GM18517 (cell line): ENCODE measurements around the gene ANKRD24.
A peak's percentile ranks its signal among the peaks of the same experiment; 100 is the strongest.
"Not testable (repeated sequence)": the region's sequence is repeated elsewhere in the genome, so short reads cannot be mapped to it uniquely, and the experiment has no call there.

ENCODE experiments used
- ATAC-seq: cut with Tn5 transposase; IDR thresholded peaks from one replicate; pipeline ENCODE4 v1.9.1; 2021; ENCODE audit warnings: mild to moderate bottlenecking, moderate library complexity; ENCODE audit not compliant: unreplicated experiment

Gene ANKRD24

DNA sequence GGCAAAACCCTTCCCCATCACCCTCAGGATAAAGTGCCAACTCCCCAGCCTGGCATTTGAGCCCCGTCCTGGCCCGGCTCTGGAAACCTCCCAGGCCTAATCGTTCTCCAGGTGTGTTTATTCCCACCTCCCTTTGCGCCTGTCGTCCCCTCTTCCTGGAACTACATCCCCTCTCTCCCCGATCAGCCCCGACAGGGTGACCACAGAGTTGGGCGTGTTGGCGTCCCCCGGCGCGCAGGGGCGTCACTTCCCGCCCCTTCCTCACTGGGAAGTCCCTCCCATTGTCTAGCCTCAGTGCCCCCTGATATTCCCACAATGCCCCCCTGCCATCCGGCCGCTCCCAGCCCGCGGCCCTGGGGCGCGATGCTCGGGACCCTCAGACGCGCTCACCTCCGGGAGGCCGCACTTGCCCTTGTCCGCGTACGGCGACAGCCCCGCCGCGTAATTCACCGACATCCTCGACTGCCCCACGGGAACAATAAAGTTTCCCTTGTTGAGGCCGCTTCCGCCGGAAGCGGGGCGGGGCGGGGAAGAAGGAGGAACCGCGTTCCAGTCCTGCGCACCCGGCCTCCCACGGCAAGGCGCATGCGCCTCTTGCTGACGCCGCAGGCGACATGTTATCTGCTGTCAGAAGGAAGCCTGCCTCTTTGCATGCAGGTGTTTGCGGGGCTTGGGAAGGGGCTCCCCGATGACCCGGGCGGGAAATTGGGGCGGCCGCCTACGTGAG lies at the start of gene ANKRD24, which contains the start of gene SIRT6:
Gene ANKRD24, plus strand, starts transcription at position 606 of the 727 bp plus-strand sequence. CDS start 3,737 bp downstream, outside the sequence.
Gene SIRT6, minus strand, starts transcription at position 480 of the 727 bp plus-strand sequence. Its CDS starts 24 bp downstream, at position 456.
- ATAC-seq: peak; percentile 65

- no peak for ATAC-seq
These were observed 48.1 kb upstream of the ANKRD24 start for GRCh38 chr19:4134351-4134750.

GRCh38 chr19:4135386-4135785 lies 47.1 kb upstream of the ANKRD24 start:
- ATAC-seq: not testable (repeated sequence)

- ATAC-seq: no peak
These were observed 45.8 kb upstream of the ANKRD24 start for GRCh38 chr19:4136680-4137088.

GRCh38 chr19:4138445-4138844 lies 44.0 kb upstream of the ANKRD24 start:
- no peak for ATAC-seq

GRCh38 chr19:4139614-4140236 lies 42.8 kb upstream of the ANKRD24 start:
- no peak for ATAC-seq

GRCh38 chr19:4140237-4140711 lies 42.2 kb upstream of the ANKRD24 start:
- ATAC-seq: no peak

GRCh38 chr19:4142916-4143315 lies 39.6 kb upstream of the ANKRD24 start:
- not testable (repeated sequence) for ATAC-seq

GRCh38 chr19:4144666-4145249 lies 37.7 kb upstream of the ANKRD24 start:
- no peak for ATAC-seq

DNA sequence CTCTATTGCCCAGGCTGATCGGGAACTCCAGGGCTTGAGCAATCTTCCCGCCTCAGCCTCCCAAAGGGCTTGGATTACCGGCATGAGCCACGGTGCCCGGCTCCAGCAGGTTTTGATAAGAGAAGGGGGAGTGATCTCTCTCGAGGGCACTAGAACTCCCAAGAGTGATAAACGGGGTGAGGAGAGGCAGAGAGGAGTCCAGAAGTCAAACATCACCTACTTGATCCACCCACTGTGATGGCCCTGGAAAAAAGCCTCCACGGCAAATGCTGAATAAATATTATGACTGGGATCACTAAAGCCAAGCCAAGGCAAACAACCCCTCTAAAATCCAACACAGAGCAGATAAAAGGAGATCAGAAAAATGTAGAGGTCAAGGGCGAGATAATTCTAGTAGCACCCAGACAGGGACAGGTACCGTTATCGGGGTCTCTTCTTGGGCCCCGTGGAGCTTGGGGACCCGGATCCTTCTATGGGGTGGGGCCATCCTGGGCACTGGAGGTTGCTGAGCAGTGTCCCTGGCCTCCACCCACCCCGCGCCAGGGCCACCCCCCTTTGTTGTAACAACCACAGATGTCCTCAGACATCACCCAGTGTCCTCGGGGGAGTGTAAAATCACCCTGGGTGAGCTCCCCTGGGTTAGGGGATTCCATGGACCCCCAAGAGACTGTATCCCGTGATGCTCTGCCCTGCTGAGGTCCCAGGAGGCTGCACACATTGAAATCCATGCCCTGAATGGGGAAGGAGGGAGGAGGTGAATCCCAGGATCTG lies 32.8 kb upstream of the ANKRD24 start:
- no peak for ATAC-seq

- no peak for ATAC-seq
These were observed 30.9 kb upstream of the ANKRD24 start for GRCh38 chr19:4151623-4152022.

DNA sequence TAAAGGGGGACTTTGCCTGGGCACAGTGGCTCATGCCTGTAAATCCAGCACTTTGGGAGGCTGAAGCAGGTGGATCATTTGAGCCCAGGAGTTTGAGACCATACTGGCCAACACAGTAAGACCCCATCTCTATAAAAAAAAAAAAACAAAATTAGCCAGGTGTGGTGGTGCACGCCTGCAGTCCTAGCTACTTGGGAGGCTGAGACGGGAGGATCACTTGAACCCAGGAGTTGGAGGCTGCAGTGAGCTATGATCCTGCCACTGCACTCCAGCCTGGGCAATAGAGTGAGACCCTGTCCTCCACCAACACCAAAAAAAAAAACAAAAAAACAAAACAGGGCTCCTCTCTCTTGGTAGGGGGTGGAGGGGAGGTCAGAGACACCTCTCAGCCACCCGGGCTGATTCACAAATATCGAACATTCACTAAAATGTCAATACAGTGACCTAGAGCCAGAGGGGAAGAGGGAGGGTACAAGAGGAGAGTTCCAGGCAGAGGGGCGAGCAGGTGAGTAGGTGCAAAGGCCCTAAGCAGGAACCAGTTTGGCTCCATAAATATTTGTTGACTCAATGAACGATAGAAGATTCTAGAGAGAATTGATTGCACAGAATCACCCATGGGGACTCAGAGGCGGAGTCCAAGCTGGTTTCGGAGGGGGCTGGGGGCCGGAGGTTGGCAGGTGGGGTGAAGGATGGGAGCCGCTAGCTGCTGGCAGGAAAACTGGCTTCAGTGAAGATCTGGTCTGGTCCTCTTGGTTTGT lies 30.1 kb upstream of the ANKRD24 start:
- no peak for ATAC-seq

DNA sequence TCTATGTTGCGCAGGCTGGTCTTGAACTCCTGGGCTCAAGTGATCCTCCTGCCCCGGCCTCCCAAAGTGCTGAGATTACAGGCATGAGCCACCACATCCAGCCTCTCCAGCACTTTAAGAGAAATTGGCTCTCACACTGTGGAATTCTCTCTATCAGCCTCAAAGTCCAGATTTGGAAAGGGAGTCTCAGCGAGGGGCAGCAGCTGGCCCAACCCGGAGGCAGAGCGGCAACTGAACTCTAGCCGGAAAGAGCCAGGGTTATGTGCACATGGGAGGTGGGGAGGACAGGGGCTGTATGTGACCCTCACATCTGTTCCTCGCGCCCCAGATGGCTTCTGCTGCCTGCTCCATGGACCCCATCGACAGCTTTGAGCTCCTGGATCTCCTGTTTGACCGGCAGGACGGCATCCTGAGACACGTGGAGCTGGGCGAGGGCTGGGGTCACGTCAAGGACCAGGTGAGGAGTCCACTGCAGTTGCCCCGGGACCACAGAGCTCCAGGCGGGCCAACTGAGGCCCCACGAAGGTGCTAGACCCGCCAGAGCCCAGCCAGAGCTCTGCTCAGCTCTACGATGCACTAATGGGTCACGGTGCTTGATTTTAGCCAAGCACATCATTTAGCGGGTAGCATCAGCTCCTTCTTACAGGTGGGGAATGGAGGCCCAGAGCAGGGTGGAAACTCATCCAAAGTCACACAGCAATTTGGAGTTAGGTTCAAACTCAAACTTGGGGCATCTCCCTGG lies 27.7 kb upstream of the ANKRD24 start:
- ATAC-seq: no peak

DNA sequence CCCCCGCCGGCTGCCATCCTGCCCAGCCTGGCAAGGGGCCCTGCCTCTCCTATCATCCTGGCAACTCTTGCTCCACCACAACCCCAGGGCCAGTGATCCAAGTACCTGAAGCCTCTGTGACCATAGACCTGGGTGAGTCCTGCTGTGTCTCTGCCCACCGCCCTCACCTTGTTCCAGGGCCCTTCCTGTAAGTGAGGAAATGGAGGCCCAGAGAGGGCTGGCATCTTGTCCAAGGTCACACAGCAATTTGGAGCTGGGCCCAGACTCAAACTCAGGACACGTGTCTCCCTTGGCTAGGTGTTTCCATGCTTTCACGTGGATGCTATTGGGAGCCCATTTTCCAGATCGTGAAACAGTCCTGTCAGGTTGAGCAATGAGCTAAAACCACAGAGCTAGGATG lies 25.3 kb upstream of the ANKRD24 start:
- ATAC-seq: no peak

DNA sequence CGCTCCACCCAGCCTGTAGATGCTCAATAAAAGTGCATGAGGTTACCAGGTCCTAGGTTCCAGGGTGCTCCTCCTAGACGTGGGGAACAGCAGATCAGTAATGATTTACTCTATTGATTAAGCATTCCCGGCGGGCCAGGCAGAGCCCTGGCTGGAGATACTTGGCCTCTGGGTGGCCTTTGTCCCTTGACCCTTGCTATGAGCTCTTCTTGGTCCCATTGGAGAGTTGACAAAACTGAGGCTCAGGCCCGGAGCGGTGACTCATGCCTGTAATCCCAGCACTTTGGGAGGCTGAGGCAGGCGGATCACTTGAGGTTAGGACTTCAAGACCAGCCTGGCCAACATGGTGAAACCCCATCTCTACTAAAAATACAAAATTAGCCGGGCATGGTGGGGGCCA lies 24.5 kb upstream of the ANKRD24 start:
- ATAC-seq: not testable (repeated sequence)

GRCh38 chr19:4161415-4162077 lies 20.9 kb upstream of the ANKRD24 start:
- no peak for ATAC-seq

DNA sequence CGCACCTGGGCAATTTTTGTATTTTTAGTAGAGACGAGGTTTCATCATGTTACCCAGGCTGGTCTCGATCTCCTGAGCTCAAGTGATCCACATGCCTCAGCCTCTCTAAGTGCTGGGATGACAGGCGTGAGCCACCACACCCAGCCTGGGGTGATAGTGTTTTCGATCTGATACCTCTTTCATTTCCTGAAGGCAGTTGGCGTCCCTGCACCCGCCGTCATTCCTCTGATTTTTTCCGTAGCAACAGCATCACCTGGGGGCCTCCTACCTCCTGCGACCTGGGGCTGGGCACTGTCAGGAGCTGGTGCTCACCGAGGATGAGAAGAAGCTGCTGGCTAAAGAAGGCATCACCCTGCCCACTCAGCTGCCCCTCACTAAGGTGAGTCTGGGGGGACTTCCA lies 18.2 kb upstream of the ANKRD24 start:
- no peak for ATAC-seq

GRCh38 chr19:4171676-4172075 lies 10.8 kb upstream of the ANKRD24 start:
- no peak for ATAC-seq

DNA sequence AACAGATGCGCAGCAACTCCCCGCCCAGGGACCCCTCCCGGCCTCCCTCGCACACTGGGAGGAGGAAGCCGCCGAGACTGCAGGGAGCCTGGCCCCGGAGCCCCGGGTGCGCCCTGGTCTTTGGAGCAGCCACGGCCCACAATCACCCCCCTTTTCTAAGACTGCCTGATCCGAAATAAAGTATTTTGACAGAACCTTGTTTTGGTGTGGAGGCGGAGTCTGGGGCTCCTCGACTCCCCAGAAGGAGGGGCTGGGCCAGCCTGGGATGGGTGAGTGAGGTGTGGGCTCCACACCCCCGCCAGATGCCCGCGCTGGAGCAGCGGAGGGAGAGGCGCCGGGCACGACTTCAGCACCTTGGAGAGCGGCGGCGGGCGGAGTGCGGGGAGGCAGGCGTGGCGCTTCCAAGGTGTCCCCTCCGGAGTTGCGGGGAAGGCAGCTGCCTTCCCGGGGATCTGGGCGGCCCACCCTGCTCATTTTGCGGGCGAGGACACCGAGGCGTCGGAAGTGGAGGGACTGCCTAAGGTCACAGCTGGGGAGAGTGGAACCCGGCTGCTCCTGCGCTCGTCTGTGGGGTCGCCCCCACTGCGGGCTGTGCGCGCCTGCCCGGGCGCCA lies 9.5 kb upstream of the ANKRD24 start:
- ATAC-seq: no peak
